Body of pancreas (tissue), 4 donors: ENCODE results near the gene NPHP3. TPM values are rescaled to one million over a fixed set of nuclear protein-coding genes. Genes with fewer than 3 reads are reported as not detected.

Source experiments
- ATAC-seq: fragments of 150-250 bp; one replicate; pipeline ENCODE4 v1.9.1; 2016
- DNase-seq, 4 donors: peaks; one replicate each; pipeline ENCODE4 v3.0.0-alpha.2; 2019
- H3K27ac ChIP-seq, 4 donors: fragments of 200-600 bp; sonication (generic); 1 replicate in 3 of 4; 2 replicates in 1 of 4; pipeline versions ENCODE4 v1.5.1 to v1.6.1; 2016 to 2019; ENCODE audit warnings: mild to moderate bottlenecking in 1 of 4, mixed read lengths in 1 of 4, moderate library complexity in 1 of 4
- H3K27me3 ChIP-seq, 2 donors: fragments of 200-600 bp; sonication (generic); one replicate each; pipeline ENCODE4 v1.6.0; 2016; ENCODE audit warnings: mild to moderate bottlenecking in 1 of 2
- H3K36me3 ChIP-seq, 2 donors: fragments of 200-600 bp; sonication (generic); replicated peaks in 1 of 2; 2 replicates each; pipeline ENCODE4 v1.5.1; 2016; ENCODE audit warnings: low read depth in 2 of 2; ENCODE audit not compliant: insufficient read depth in 1 of 2
- H3K4me1 ChIP-seq: fragments of 200-600 bp; sonication (generic); one replicate; pipeline ENCODE4 v1.6.0; 2016
- H3K4me3 ChIP-seq, 2 donors: fragments of 200-600 bp; sonication (generic); 1 replicate in 1 of 2; 2 replicates in 1 of 2; pipeline ENCODE4 v1.5.1; 2016 to 2019
- H3K9me3 ChIP-seq, 3 donors: fragments of 200-600 bp; sonication (generic); 1 replicate in 2 of 3; 2 replicates in 1 of 3; pipeline ENCODE4 v1.5.1; 2016
- POLR2A ChIP-seq, 3 donors: fragments of 450-650 bp; IDR thresholded peaks; one replicate each; pipeline ENCODE4 v1.6.1; 2016; ENCODE audit warnings: antibody characterized with exemption in 3 of 3, mild to moderate bottlenecking in 2 of 3
- WGBS, 2 donors: methylation state at CpG; one replicate each; pipeline ENCODE4 v1.1.5; 2017; 5-methylcytosine and 5-hydroxymethylcytosine counted together
- intact Hi-C: fragments of 100-400 bp; cut with DNase I; formaldehyde crosslinking; loops from one replicate; pipeline ENCODE4 v1.15.1; 2023
- total RNA-seq, 2 donors: library from RNA; depleted of rRNA; stranded (reverse); fragments of >200 nt; gene quantifications; one replicate each; pipeline ENCODE4 v1.1.0, GENCODE V29; 2016
- TF ChIP-seq, protein P1 (sequence below), 7 experiments: fragments of 450-650 bp in 4 of 7; fragments of 200-600 bp in 3 of 7; sonication (generic) in 3 of 7; IDR thresholded peaks; one replicate each; pipeline ENCODE4 v1.5.1; 2016 to 2019; ENCODE audit warnings: antibody characterized with exemption in 7 of 7

Gene NPHP3
- total RNA-seq, 2 donors from 2014 or later = 31.3 to 31.9 TPM

- 91% methylated on average over 1 of the region's 1 CpG for WGBS, 2 donors
- Histone ChIP-seq H3K4me3 (no peak overlapping the region), H3K27ac (no peak overlapping the region), H3K27me3 (no peaks in the 10 kb centered on the region), H3K9me3 (no peaks in the 10 kb centered on the region), H3K36me3 (no peaks in the 10 kb centered on the region), H3K4me1 (peaks cover 10% of the 10 kb centered on the region)
- intact Hi-C loops = no loop called here
- no peak for ATAC-seq
- TF ChIP-seq, protein P1, sequence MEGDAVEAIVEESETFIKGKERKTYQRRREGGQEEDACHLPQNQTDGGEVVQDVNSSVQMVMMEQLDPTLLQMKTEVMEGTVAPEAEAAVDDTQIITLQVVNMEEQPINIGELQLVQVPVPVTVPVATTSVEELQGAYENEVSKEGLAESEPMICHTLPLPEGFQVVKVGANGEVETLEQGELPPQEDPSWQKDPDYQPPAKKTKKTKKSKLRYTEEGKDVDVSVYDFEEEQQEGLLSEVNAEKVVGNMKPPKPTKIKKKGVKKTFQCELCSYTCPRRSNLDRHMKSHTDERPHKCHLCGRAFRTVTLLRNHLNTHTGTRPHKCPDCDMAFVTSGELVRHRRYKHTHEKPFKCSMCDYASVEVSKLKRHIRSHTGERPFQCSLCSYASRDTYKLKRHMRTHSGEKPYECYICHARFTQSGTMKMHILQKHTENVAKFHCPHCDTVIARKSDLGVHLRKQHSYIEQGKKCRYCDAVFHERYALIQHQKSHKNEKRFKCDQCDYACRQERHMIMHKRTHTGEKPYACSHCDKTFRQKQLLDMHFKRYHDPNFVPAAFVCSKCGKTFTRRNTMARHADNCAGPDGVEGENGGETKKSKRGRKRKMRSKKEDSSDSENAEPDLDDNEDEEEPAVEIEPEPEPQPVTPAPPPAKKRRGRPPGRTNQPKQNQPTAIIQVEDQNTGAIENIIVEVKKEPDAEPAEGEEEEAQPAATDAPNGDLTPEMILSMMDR (IDR thresholded peaks at IDR 0.05) = no peak
- TF ChIP-seq POLR2A (IDR thresholded peaks at IDR 0.05) = no peak
- no peak for DNase-seq
Measured at GRCh38 chr3:132652640-132653270, 69.5 kb downstream of the NPHP3 start.

- DNase-seq (no peak), ATAC-seq (no peak)
- 94 to 100% methylated on average over 1 of the region's 1 CpG for WGBS, 2 donors
- Histone ChIP-seq H3K27ac (no peak overlapping the region), H3K9me3 (no peaks in the 10 kb centered on the region), H3K36me3 (no peaks in the 10 kb centered on the region), H3K27me3 (no peaks in the 10 kb centered on the region), H3K4me1 (peaks cover 6% of the 10 kb centered on the region), H3K4me3 (no peak overlapping the region)
- TF ChIP-seq, protein P1 (IDR thresholded peaks at IDR 0.05) = no peak
- TF ChIP-seq POLR2A (IDR thresholded peaks at IDR 0.05) = no peak
- intact Hi-C loops = no loop called here
Measured at GRCh38 chr3:132650153-132650552, 72.1 kb downstream of the NPHP3 start.

DNA sequence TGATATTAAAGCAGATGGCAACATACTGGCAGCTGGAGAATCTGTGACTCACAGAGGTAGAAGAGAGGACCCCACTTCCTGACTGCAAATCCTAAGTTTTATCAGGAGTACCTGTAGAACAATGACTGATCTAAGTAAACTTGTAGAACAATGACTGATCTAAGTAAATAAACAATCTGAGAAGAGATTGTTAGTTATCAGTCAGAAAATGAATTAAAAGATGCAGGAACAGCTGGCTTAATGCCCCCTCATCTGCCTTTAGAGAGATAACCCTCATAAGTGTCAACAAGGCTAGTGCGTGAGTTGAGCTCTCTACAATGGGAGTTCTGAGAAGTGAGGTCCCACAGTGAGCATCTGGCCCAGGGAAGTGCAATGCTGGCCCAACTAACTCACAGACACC, 77.2 kb downstream of the NPHP3 start:
- H3K27ac ChIP-seq = no peak overlapping the region
- intact Hi-C loops = no loop called here
- H3K9me3 ChIP-seq = no peaks in the 10 kb centered on the region
- no peak for TF ChIP-seq POLR2A (IDR thresholded peaks at IDR 0.05)
- TF ChIP-seq, protein P1 (IDR thresholded peaks at IDR 0.05) = no peak
- WGBS, 2 donors = 64 to 76% methylated on average over 1 of the region's 1 CpG
- ATAC-seq (no peak), DNase-seq (no peak)
- H3K4me1 ChIP-seq = no peaks in the 10 kb centered on the region
- H3K4me3 ChIP-seq = no peak overlapping the region
- no peaks in the 10 kb centered on the region for H3K27me3 ChIP-seq
- H3K36me3 ChIP-seq = no peaks in the 10 kb centered on the region

DNA sequence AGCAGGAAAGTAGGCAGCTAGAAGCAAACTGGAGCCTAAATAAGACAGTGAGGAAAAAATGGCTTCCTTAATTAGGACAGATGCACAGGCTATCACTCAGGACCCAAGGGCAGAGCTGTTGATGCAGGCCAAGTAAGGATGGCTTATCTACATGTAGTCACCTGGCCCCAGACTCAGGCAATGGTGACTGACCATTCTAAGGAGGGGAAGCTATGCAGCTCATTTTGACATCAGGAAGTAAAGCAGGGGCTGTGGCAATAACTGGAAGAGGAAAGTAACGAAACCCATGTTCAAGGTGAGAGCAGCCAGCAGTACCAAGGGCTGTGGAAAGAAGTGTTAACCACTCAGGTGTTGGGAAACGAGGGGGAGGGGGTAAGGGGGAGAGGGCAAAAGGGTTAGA, 78.8 kb downstream of the NPHP3 start:
- Histone ChIP-seq H3K27ac (no peak overlapping the region), H3K36me3 (peaks cover 0 to 4% of the 10 kb centered on the region in 2 donors), H3K4me1 (no peaks in the 10 kb centered on the region), H3K27me3 (no peaks in the 10 kb centered on the region), H3K4me3 (no peak overlapping the region), H3K9me3 (no peaks in the 10 kb centered on the region)
- no peak for DNase-seq
- no peak for TF ChIP-seq POLR2A (IDR thresholded peaks at IDR 0.05)
- TF ChIP-seq, protein P1 (IDR thresholded peaks at IDR 0.05) = no peak
- ATAC-seq = no peak
- intact Hi-C loops = loop anchor here (5.0 kb wide), 1 partner anchor 106 kb away; no protein-coding TSS in a partner anchor
- WGBS, 2 donors = 55 to 64% methylated on average over 2 of the region's 2 CpGs

DNA sequence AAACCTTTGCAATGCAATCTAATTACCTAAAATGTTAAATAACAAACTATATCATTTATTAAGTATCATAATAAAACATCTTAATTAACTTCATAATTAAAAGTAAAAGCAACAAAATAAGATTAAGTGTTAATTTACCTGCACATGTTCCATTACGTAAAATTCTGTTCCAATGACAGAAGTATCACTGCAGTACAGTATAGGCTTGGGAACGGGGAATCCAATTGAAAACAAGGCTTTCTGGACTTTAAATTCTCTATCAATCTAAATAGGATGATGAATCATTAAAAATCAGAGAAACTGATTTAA, 79.7 kb downstream of the NPHP3 start:
- DNase-seq (no peak), ATAC-seq (no peak)
- WGBS, 2 donors = 43 to 56% methylated on average over 2 of the region's 2 CpGs
- H3K9me3 ChIP-seq = no peaks in the 10 kb centered on the region
- no peaks in the 10 kb centered on the region for H3K4me1 ChIP-seq
- no peak overlapping the region for H3K4me3 ChIP-seq
- peaks cover 0 to 4% of the 10 kb centered on the region in 2 donors for H3K36me3 ChIP-seq
- H3K27me3 ChIP-seq = no peaks in the 10 kb centered on the region
- H3K27ac ChIP-seq = no peak overlapping the region
- no peak for TF ChIP-seq POLR2A (IDR thresholded peaks at IDR 0.05)
- TF ChIP-seq, protein P1 (IDR thresholded peaks at IDR 0.05) = no peak
- intact Hi-C loops = loop anchor here (5.0 kb wide), 1 partner anchor 105 kb away; no protein-coding TSS in a partner anchor
